ENCODE data around the gene CARS2.
"Not testable (repeated sequence)": the region's sequence is repeated elsewhere in the genome, so short reads cannot be mapped to it uniquely, and the experiment has no call there.

Gene CARS2

GRCh38 chr13:110706570-110707372 lies 855 bp upstream of the CARS2 start:
- no peak for DNase-seq (ENCODE audit: low read depth in 2 of 2)

GRCh38 chr13:110705356-110705825 lies 525 bp downstream of the CARS2 start:
- DNase-seq (ENCODE audit: low read depth in 2 of 2), result no peak

DNA sequence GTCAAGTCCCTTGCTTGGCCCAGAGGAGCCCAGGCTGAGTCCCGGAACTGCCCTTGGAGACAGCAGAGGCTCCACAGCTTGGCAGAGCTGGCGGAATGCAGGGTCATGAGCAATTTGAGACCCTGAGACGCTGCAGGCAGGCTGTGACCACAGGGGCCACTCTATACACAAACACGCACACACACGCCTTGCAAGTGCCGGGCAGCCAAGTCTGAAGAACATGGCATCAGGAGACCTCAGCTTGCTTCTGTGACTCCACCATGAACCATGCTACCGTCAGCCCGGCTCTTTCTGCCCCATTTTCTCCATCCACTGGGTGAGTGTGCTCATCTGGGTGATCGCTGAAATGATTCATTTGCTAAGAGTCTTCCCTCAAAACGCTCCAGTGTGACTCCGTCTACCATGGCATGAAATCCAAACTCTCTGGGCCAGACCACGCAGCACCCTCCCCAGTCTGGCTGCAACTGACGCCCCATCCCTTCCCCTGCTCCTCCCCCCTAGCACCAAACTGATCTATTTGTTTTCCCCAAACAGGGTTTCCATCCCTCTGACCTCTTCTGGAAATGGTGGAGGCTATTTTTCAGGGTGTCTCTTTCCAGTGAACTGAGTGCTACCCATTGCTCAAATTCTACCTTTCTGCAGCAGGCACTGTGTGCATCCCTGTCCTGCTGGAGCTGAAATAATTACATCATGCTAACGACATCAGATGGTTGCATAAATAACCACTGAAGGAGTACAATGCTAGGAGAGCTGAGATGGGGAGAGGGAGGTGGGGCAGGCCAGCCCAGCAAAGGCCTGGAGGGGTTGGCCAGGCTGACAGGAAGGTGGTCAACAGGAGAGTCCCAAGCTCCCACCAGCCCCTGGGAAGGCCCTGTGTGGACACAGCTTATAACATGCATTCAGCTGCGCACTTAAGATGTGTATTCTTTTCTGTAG lies 3.1 kb downstream of the CARS2 start:
- DNase-seq (ENCODE audit: low read depth in 2 of 2), result no peak

DNA sequence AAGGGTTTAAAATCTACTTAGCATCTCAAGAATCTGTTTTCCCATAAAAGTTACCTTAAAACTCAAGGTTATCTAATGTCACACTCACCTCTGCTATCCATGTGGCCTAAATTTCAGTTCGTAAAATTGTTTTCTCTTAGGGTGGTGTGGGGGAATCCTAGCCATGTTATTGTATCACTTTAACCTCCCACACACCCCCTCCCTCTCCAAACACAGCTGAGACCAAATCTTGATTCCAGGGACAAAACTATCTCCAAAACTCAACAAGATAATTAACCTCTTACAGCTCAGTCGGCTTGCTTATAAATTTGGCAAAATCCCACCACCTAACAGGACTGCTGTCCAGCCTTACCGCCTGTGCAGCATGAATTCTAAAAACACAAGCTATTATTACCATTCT lies 3.8 kb downstream of the CARS2 start:
- DNase-seq (ENCODE audit: low read depth in 2 of 2), result no peak

GRCh38 chr13:110701061-110701460 lies 4.9 kb downstream of the CARS2 start:
- DNase-seq (ENCODE audit: low read depth in 2 of 2), result not testable (repeated sequence)

DNA sequence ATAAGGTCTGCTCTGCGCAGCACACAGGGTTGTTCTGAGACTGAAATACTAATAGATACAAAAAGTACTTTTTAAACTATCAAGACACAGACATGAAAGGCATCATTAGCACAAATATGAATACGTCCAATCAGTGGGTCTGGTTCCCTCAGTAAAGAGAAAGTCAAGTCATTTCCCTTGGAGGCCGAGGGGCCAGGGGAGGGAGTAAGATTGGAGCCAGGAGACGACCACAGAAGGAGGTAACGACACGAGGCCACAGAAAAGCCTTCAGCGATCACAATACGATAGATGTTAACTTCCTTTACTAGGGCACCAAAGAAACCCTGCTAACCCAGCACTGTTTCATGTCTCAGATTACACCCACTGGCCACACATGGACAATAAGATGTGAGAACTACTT lies 5.3 kb downstream of the CARS2 start:
- no peak for DNase-seq (ENCODE audit: low read depth in 2 of 2)

DNA sequence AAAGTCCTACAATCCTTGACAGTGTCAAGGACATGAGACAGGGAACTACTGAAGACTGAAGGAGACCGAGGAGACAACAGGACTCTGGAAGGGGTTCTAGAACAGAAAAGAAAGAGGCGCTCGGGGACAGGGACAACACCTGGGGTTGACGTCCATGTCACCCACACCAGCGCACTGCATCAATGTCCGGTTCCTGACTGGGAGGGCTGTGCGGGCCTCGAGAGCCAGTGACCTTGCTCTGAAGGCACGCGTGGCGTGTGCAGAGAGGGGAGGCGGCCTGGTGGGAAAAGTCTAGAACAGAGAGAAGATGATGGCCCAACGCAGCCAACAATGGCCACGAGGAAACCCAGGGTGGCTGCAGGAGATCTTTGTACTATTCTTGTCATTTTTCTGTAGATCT lies 5.7 kb downstream of the CARS2 start:
- no peak for DNase-seq (ENCODE audit: low read depth in 2 of 2)

DNA sequence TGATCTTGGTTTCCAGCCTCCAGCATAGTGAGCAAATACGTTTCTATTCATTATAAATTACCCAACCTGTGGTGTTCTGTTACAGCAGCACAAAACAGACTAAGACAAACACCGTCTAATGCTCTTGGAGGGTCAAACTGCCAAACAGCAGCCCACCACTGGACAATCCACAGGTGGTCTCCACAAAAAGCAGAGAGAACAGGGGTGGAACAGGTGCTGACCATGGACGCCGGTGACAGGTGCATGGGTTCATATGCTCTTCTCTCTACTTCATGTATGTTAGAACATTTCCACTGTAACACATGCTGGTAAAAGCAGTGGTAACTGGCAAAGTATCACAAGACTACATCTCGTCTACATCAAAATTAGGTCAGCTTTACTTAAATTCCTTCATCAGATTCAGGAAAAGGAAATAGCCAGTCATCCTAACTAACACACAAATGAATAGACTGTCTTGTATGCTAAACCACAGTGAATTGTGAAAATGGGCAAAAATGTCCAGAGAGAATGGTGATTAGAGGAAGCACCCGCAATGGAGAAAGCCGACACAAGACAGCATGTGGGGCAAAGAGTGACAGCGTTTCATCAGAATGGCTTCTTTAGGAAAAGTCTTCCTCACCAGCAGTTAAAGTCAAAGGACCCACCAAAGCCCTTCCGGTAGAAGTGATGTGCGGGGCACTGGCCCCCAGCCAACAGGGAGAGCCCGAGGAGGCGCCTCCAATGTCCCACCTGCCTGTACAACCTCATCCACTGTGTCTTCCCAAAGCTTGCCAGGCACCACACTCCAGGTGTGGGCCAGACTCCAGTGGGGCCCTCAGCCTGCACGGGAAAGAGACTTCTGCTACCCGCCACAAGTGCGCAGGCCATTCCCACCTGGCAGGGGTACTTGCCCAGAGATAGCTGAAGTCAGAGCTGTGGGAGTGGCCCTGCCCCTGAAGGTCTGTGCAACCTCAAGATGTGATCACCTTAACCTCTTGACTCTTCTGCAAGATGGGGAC lies 6.5 kb downstream of the CARS2 start:
- no peak for DNase-seq (ENCODE audit: low read depth in 2 of 2)

GRCh38 chr13:110698689-110699088 lies 7.2 kb downstream of the CARS2 start:
- no peak for DNase-seq (ENCODE audit: low read depth in 2 of 2)

- DNase-seq (ENCODE audit: low read depth in 2 of 2), result no peak
These were observed 8.1 kb downstream of the CARS2 start for GRCh38 chr13:110697842-110698241.

DNA sequence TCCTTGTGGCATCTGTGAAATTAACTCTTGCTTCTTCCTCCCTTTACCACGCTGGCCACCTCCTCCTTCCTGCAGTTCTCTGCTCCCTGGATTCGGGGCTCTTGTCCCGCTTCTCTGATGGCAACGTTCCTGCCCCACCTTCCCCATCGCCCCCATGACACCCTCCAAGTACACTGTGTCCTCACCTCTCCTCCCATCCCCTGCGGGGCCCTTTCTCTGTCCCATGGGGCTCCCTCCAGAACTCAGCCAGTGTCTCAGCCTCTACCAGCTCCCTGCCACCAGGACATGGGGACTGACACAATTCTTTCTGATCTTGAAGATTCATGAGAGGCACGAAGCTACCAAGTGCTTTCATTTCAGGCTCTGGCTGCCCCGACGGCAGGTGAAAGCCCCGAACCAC lies 9.1 kb downstream of the CARS2 start:
- DNase-seq (ENCODE audit: low read depth in 2 of 2), result no peak

- not testable (repeated sequence) for DNase-seq (ENCODE audit: low read depth in 2 of 2)
These were observed 10.1 kb downstream of the CARS2 start for GRCh38 chr13:110695774-110696173.

DNA sequence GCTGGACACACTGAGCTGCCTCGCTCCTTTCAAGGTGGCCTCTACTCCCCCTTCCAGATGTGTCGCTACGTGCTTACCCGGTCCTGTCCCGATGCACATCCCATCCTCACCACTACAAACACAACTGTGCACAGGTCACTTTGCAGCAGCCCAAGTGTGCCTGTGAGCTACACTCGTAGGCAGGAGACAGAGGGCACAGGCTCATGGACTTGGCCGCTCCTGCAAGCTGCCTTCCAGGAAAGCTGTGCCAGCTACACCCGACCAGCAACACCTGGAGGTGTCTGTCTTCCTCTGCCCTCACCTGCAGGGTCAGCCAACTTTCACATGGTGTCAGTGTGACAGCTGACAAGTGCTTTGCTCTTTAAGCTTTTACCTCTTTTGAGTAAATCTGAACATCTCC lies 15.4 kb downstream of the CARS2 start:
- no peak for DNase-seq (ENCODE audit: low read depth in 2 of 2)

GRCh38 chr13:110689711-110690110 lies 16.2 kb downstream of the CARS2 start:
- DNase-seq (ENCODE audit: low read depth in 2 of 2), result no peak

GRCh38 chr13:110689041-110689440 lies 16.9 kb downstream of the CARS2 start:
- no peak for DNase-seq (ENCODE audit: low read depth in 2 of 2)

GRCh38 chr13:110687736-110688135 lies 18.2 kb downstream of the CARS2 start:
- no peak for DNase-seq (ENCODE audit: low read depth in 2 of 2)

- no peak for DNase-seq (ENCODE audit: low read depth in 2 of 2)
These were observed 20.5 kb downstream of the CARS2 start for GRCh38 chr13:110685305-110686020.

DNA sequence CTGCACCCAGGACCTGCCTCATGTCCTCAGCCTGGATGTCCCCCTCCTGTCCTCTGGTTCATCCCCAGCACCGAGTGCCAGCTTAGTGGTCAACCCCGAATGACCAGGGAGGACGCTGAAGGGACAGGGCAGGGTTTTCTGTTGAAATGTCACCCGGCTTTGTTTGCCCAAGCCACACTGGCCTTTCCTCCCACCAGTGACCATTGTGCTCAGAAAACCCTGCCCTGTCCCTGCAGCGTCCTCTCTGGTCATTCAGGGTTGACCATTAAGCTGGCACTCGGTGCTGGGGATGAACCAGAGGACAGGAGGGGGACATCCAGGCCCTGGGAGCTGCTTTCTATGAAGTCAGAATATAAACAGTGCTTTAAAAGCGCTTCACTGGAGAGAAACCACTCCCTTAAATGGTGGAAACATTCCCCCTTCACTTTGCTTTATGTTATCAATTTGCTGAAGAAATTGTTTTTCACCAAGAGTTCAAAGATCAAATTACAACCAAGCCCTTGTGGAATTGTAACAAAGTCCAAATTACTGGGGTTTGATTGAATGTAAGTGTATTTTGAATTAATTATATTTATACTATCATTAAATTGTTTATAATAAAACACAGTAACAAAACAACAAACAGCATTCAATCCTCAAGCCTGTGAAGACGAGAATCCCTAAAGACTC lies 21.4 kb downstream of the CARS2 start:
- no peak for DNase-seq (ENCODE audit: low read depth in 2 of 2)

GRCh38 chr13:110683921-110684320 lies 22.0 kb downstream of the CARS2 start:
- DNase-seq (ENCODE audit: low read depth in 2 of 2), result no peak

DNA sequence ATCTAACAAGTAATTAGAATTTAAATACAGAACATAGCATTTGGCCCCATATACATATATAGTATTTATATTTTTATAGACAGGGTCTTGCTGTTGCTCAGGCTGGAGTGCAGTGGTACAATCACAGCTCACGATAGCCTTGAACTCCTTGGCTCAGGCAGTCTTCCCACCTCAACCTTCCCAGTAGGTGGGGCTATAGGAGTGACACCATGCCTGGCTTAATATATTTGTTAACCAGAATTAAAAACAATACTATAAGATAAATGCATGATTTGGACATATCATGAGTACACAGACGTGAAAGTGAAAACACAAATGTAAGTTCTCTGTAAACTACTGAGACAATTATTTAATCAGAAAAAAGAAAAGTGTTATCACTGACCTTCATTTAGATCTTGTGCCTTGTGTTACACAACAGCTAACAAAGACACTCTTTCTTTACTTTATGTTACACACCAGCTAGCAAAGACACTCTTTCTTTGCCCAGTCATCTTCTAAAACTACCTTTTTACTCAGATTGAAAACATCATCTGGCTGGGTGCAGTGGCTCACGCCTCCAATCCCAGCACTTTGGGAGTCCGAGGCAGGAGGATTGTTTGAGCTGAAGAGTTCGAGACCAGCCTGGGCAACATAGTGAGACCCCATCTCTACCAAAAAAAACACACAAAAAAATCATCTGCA lies 22.6 kb downstream of the CARS2 start:
- DNase-seq (ENCODE audit: low read depth in 2 of 2), result no peak

Data from stimulated activated CD8-positive, alpha-beta memory T cell treated with anti-CD3 and anti-CD28 coated beads, Interleukin-2, amount 100 ng/mL, for 48 hours (primary cell).